GM18505 (cell line): ENCODE results near the gene HS2ST1.
A peak's percentile ranks its signal among the peaks of the same experiment; 100 is the strongest.

Experiments
- ATAC-seq: cut with Tn5 transposase; IDR thresholded peaks from one replicate; pipeline ENCODE4 v1.9.1; 2021; ENCODE audit not compliant: unreplicated experiment
- POLR2A ChIP-seq: IDR thresholded peaks from 4 replicates; pipeline ENCODE4 v1.6.1; 2011; ENCODE audit warnings: borderline replicate concordance; ENCODE audit not compliant: insufficient read depth, insufficient read length; ENCODE audit errors: extremely low read depth

The HS2ST1 gene

GRCh38 chr1:86913399-86913895 is 988 bp upstream of the HS2ST1 start:
- no peak for ATAC-seq
- no peak for TF ChIP-seq POLR2A

DNA sequence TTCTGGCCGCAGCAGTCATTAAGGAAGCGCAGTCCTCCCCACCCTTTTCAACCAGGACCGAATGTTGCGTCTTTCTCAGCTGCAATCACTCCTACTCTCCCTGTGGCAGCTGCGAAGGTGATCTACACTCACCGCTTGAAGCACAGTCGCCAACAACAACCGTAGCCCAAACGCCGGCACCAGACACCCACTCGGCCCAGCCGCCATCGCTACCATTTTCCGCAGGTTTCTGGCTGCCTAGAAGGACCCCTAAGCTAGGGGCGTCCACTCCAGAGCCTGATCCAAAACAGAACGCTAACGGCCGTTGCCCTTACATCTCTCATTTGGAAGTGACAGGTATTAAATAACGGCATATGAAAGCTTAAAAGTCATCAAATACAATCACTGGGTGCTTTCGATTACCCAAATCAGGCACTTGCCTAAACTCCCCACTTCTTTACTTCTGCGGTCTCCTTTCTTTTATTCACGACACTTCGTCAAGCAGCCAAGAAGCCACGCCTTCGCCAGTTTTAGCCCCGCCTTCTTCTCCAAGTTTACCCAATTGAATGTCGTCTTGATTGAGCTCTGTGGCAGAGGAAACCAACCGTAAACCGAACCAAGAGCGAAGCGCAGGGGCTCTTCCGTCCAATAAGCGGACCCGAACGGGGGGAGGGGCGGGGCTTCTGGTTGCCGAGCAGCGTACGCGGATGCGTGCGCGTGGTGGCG is 387 bp upstream of the HS2ST1 start, which contains the start of gene SELENOF:
Gene SELENOF (minus strand): TSS at position 231 of the 705 bp plus-strand sequence. CDS start 15 bp downstream, at position 216.
- peak; percentile 87 for TF ChIP-seq POLR2A
- ATAC-seq: peak; percentile 79

DNA sequence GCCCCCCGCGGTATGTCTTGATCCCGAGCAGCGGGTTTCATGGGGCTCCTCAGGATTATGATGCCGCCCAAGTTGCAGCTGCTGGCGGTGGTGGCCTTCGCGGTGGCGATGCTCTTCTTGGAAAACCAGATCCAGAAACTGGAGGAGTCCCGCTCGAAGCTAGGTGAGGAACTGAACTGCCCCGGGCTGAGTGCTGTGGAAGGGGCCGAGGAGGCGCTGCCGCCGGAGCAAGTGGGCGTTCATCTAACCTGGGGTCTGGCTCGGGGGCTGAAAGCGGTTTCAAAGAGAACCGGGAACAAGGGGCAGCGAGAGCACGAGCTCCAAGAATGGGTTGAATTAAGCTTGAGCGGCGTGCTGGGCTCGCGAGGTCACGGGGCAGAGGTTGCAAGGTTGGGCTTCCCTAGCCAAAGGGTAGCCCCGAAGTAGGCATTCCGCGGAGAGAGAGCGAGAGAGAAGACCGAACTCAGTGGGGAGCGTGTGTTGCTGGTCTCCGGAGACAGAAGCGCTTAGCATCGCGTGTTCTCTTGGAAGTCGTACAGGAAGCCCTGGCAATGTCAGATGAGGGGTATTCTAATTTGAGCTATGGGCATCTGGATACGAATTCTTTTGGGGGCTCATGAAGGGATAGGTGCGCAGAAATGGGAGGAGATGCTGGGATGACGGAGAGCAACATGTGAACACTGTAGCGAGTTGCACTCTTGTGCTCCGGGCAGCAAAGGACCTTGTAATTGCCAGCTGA is 732 bp downstream of the HS2ST1 start:
- peak; percentile 45 for TF ChIP-seq POLR2A
- peak; percentile 12 for ATAC-seq

GRCh38 chr1:86915737-86916235 is 1.4 kb downstream of the HS2ST1 start:
- no peak for ATAC-seq
- no peak for TF ChIP-seq POLR2A

GRCh38 chr1:86916752-86917151 is 2.3 kb downstream of the HS2ST1 start:
- ATAC-seq: no peak
- no peak for TF ChIP-seq POLR2A

- no peak for ATAC-seq
- no peak for TF ChIP-seq POLR2A
These were observed 8.0 kb downstream of the HS2ST1 start for GRCh38 chr1:86922445-86922844.

GRCh38 chr1:86924324-86924960 is 10.0 kb downstream of the HS2ST1 start:
- TF ChIP-seq POLR2A: no peak
- ATAC-seq: no peak

- TF ChIP-seq POLR2A: no peak
- ATAC-seq: no peak
These were observed 11.3 kb downstream of the HS2ST1 start for GRCh38 chr1:86925742-86926141.

- TF ChIP-seq POLR2A: no peak
- ATAC-seq: no peak
These were observed 12.4 kb downstream of the HS2ST1 start for GRCh38 chr1:86926883-86927282.

DNA sequence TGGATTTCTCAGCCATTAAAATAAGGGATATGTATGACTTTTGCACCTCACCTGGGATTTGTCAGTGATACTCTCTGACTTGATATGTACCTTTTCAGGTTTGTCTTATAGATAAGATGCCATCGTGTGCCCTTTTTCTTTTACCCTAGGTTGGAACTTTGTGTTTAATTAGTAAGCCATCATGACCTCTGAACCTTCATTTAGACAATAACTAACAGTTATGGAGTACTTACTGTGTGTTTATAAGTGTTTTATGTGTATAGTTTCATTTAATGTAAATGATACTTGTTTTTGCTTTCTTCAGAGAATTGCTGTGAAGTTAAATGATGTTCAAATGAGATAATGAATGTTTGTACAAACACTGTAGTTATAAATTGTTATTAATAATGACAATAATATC is 14.4 kb downstream of the HS2ST1 start:
- no peak for TF ChIP-seq POLR2A
- ATAC-seq: no peak

GRCh38 chr1:86933051-86933450 is 18.6 kb downstream of the HS2ST1 start:
- no peak for TF ChIP-seq POLR2A
- no peak for ATAC-seq

GRCh38 chr1:86933562-86934377 is 19.3 kb downstream of the HS2ST1 start:
- ATAC-seq: no peak
- no peak for TF ChIP-seq POLR2A
